GM21390 (cell line): ENCODE measurements around the gene NCEH1.

Experiments used
- ATAC-seq: cut with Tn5 transposase; IDR thresholded peaks from one replicate; pipeline ENCODE4 v1.9.1; 2021; ENCODE audit not compliant: unreplicated experiment

NCEH1 gene

DNA sequence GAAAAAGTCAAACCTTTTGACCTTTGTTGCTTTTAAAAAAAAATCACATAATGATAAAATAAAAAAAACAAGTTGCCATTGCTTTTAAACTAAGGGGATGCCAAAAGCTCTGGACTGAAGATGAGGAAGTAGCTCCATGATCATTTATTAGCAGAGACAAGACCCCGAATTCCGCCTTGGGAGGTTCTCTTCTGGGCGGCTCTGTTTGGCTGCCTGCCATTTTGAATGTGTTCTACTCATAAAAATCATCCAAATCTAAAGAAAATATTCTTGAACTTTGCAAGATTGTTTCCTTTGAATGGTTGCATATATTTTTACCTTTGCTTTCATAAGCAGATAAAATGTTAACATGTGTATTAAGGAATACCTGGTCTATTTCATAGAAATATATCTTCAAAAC lies 63.8 kb downstream of the NCEH1 start:
- ATAC-seq = no peak

- ATAC-seq = no peak
Measured at GRCh38 chr3:172646439-172647015, 64.3 kb downstream of the NCEH1 start.

DNA sequence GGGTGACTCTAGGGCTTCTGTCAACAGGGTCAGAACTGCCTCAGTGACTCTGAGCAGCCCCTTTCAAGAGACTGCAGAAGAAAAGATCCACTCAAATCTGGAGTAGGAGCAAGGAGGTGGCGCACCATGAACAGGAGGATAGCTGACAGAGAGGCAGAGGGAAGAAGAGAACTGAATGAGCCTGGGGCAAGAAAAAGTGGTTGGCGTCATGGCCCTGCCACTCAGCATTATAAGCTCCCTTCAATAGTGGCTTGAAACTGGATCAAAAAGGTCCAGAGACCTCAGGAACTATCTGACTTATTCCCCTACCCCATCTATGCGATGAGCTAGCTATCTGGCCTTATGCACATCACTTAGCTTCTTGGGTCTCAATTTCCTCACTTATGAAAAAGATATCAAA lies 66.6 kb downstream of the NCEH1 start:
- ATAC-seq = no peak

- ATAC-seq = no peak
Measured at GRCh38 chr3:172643506-172644179, 67.2 kb downstream of the NCEH1 start.

- ATAC-seq = no peak
Measured at GRCh38 chr3:172641291-172641690, 69.6 kb downstream of the NCEH1 start.

GRCh38 chr3:172640751-172641150 lies 70.1 kb downstream of the NCEH1 start:
- no peak for ATAC-seq

DNA sequence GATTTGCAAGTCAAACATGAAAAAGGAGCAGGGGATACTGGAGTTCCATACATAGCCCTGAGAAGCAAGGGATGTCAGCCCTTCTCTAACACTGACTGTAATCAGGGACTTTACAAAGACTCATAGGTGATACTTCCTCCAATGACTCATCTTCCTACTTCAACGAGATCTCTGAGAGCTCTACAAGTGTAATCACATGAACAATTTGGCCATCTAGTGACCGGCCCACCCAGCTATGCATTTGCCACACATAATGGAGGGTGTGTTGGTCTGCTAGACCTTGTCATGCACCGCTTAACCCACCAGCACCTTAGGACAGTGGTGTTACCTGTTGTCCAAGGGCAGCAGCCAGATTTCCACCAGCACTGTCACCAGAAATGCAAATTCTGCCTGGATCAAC lies 75.3 kb downstream of the NCEH1 start:
- peak; percentile 97 for ATAC-seq

DNA sequence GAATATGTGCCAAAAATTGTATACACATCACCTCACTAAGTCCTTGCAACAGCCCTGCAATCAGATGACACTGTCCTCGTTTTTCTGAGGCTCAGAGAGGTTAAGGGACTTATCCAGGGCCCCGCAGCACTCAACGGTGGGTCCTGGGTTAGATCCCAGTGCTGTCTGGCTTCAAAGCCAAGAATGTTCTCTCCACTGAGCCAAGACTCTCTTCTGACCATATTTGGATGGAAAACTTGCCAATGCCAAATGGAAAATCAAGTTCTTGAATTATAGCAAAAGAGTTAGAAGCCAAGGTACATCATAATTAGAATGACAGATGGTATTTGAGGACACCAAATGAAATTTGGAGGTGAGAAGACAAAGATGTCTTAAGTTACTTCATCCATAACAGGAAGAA lies 75.9 kb downstream of the NCEH1 start:
- no peak for ATAC-seq

DNA sequence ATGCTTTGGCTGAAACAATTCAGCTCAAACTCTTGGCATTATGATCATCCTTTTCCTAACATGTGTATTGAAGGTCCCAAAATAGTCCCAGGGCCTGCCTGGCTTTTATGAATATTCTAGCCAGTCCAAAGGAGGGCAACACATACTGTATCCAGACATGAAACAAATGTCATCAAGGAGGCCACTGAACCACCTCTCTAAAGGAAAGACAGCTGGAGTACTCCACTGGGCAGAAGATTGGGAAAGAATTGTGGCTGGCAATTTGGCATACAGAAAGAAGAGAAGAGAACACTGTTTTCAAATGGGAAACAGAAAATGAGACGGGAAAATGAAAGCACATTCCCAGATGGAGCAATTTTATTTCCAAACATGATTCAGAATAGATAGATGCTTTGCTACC lies 80.6 kb downstream of the NCEH1 start:
- no peak for ATAC-seq

DNA sequence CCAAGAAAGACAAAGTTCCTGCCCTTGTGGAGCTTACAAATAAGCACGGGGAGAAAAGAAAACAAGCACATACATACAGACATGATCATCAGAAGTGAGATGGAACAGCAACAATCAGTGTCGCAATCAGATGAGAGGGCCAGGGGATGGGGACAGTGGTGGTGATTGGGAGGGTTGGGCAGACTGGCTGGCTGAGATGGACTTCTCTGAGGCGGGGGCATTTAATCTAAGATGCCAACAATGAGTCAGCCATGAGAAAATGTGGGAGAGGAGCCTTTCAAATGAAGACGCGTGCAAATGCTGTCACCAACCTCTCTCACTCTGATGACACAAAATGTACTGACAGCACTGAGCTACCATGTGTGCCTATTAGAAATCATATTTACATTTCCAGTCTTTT lies 81.4 kb downstream of the NCEH1 start:
- no peak for ATAC-seq

- ATAC-seq = no peak
Measured at GRCh38 chr3:172627057-172627809, 83.6 kb downstream of the NCEH1 start.

GRCh38 chr3:172626021-172626640 lies 84.7 kb downstream of the NCEH1 start:
- ATAC-seq = no peak

- no peak for ATAC-seq
Measured at GRCh38 chr3:172625404-172625803, 85.5 kb downstream of the NCEH1 start.

- ATAC-seq = no peak
Measured at GRCh38 chr3:172624999-172625398, 85.9 kb downstream of the NCEH1 start.

DNA sequence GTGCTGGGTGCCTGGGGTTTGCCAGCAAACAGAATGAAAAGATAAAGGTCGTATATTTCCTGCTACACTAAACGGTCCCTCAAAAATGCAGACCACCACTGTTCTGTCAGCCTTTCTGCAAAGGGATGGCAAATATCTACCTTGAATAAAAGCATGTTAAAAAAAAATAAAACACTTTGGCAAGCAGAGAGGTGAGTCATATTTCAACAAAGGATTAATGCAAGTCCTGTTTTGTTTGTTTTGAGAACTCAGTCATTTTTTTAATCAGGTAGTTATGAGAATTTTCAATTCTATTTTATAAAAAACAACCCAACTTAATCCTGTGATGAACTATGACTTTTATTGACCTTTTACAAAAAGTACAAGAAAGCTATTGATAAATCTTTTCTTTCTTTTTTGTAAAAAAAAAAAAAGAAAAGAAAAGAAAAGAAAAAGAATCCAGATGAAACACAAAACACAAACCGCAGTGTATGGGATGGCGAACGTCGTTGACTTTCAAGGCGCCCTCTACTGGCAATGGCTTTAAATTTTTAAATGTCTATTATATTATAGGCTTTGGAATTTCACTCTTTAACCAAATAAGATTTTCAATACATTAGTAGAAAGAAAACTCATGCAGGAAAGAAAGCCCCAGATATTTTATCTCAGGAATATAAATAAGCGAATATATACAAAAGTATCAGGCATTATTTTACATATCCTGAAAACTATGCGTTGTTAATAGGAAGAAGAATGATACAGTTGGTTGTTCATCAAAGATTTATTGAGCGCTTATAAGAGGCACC lies 87.8 kb downstream of the NCEH1 start:
- no peak for ATAC-seq

GRCh38 chr3:172622156-172622555 lies 88.7 kb downstream of the NCEH1 start:
- ATAC-seq = no peak

DNA sequence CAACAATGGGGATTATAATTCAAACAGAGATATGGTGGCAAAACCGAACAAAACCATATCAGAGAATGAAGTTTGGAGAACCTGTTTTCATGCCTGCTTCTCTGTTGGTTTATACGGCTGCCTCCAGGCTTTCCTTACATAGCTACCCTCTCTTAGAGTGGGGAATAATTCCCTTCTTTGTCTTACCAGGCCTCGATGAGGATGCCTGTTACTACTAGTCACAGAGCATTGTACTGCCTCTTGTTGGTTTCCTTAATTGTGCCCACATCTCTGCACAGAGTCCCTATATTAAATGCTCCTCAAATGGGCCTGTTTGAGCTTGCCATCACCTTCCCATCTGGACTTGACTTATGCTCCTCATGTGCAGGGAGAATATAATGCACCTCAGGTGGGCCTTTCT lies 92.9 kb downstream of the NCEH1 start:
- no peak for ATAC-seq

- ATAC-seq = no peak
Measured at GRCh38 chr3:172617013-172617706, 93.7 kb downstream of the NCEH1 start.

- ATAC-seq = peak; percentile 58
Measured at GRCh38 chr3:172616031-172616461, 94.8 kb downstream of the NCEH1 start.

DNA sequence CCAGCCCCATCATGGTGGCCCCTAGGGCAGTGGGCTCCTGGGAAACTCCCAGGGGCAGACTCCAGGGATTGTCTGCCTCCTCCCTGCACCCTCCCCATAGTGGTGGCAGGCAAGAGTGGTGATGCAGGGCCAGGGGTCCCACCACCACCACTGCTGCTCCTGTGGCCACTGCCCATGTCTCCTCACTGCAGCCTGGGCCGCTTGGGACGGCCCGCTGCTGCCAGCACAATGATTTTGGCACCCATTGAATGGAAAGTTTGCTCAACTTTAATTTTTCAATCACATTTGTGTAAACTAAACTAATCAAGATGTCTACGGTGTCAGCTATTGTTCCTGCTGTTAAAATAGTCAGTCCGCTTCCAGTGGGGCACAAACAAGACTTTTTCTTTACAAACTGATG lies 95.6 kb downstream of the NCEH1 start:
- ATAC-seq = no peak
